Stimulated activated CD4-positive, alpha-beta T cell treated with anti-CD3 and anti-CD28 coated beads, Interleukin-1b, Interleukin-23, amount 100 ng/mL, for 4 hours (primary cell): Measurements from ENCODE around the gene PGAM2.

Experiments used
- DNase-seq, 2 donors: peaks; one replicate each; pipeline ENCODE4 v3.0.0-alpha.2; 2020; ENCODE audit warnings: low read depth in 2 of 2

The PGAM2 gene

DNA sequence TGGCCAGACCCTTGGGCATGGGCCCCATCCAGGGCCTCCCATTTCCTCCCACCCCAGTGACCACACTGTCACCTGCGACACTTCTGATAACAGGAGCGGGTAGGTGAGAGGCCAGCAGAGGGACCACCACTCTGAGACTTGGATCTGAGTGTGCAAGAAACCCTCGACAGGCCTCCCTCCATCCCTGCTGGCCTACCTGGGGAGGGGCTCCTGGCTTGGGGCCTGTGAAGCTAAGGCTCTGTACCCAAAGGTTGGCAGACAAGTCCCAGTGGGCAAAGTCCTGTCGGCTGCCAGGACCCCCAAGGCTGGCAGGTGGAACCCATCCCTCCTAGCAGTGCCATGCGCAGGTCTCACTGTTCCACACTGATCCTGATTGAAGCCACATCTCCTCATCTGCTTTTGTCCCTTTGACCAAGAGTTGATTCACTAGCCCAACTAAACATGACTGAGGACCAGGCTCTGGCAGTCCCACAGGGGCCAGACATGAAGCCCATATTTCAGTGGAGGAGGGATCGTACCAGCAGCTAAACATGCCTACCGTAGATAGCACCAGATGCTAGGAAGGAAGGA is 1.2 kb upstream of the PGAM2 start:
- DNase-seq = no peak

DNA sequence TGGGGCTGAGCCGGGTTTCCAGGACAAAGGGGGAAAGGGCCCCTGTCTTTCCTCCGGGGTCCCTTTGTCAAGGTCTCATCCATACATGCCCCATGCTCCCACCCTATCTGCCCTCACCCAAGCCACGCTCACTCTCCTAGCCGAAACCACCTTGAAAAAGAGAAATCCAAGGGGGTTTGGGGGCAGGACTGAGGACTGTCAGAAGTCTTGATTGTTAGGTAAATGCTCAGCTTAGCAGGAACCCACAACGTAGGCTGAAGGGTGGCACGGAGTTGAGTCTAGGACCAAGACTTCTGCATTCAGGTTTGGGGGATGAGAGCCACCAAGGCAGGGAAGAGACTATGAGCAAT is 719 bp upstream of the PGAM2 start:
- no peak for DNase-seq

DNA sequence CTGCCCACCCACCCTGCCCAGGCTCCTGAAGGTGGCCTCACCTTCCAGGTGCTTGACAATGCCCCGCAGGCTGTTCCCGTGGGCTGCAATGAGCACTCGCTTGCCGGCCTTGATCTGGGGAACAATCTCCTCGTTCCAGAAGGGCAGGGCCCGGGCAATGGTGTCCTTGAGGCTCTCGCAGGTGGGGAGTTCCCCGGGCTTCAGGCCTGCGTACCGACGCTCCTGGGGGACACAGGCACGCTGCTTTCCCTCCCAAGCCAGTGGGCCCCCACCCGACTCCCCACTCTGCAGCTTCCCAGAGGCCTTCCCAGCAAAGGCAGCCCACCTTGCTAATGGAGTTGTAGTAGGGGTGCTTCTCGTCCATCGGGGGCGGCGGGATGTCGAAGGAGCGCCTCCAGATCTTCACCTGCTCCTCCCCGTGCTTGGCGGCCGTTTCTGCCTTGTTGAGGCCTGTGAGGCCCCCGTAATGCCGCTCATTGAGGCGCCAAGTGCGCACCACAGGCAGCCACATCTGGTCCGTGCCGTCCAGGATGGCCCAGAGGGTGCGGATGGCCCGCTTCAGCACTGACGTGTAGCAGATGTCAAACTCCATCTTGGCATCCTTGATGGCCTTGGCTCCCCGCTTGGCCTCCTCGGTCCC is 456 bp downstream of the PGAM2 start:
- DNase-seq = no peak

DNA sequence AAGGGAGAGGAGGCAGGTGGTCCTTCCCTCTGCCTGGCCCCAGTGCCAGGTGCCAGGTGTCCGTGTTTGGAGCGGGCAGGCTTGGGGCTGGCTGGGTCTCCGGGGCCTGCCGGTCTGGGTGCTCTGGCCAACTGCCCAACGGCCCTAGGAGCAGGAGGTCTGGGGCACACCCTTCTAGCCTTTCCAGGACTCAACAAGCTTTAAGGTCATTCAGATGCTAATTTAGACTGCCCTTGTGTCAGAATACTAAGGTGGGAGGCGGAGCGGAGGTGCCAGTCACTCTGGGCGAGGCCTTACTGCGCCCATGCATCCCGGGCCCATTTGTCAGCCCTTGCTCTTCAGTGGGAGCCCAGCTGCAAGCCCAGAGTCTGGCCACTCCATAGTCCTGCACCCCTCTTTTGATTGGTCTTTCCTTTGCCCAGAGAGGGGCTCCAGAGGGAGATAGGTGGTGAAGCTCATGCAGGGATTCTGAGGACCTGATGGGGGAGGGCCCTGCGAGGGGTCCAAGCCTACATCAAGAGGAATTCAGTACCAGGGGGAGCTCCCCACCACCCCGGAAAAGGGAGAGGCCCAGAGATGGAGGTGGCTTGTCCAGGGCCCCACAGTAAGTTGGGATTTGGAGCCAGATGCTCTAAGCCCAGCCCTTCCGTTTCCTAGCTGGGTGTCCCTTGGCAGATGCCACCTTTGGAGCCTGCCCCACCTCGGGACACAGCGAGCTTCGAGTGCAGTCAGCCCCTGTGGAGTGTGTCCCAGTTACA is 1.3 kb downstream of the PGAM2 start:
- DNase-seq = no peak

DNA sequence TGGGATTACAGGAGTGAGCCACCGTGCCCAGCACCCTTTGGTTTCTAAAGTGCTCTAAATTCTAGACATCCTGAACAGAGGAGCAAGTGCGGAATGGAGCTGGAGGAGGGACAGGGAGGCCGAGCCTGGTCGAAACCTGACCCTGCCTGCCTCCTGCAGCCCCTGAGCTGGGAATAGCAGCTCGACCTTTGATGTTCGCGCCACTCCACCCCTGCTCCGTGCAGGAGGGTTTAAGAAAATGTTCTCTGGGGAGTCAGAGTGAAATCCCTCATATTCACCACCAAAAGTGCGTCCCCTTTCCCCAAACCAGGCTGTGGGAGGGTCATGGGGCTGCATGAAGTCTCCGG is 1.8 kb downstream of the PGAM2 start:
- DNase-seq = no peak

DNA sequence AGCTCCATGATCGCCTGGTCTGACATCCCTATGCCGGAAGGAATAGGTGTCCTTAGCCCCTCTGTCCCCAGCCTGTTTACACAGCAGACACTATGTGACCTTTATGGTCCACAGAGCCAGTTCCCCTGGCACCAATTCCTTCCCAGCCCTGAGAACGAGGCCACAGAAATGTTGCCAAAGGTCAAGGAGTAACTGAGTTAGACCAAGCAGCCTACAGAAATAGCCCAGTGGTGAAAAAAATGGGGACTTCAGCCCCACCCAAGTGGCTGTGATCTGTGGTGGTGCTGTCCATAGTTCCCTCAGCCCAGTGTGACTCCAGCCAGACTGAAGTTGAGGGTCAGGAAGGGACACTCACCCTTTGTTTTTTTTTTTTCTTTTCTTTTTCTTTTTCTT is 2.5 kb downstream of the PGAM2 start:
- no peak for DNase-seq

DNA sequence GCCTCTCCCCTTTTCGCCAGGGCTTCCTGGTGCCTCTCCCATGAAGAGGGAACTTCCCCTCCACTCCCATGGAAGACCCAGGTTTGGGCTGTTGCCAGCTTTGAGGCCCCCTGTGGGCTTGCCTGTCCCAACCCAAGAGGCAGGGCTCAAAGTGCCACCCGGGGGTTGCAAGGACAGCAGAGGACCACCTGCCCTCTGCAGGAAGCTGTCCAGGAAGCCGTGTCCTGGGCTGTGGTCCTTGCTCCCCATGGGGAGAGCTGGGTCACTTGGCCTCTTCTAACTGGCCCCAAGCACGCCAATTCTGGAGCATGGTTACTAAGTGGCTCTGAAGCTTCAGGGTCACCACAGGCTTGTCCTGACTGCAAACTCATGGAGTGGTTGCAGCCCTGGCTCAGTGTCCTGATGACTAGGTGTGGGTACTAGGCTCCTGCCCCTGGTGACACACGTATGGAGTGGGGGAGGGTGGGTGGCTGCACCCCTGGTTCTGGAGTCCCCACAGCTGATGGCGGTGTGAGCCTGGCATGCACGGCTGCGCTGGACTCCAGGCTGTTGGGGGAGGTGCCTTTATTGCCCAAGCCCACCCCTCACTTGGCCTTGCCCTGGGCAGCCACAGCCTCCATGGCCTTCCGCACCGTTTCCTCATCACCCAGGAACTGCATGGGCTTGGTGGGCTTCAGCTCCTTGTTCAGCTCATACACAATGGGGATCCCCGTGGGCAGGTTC is 3.0 kb downstream of the PGAM2 start:
- no peak for DNase-seq

DNA sequence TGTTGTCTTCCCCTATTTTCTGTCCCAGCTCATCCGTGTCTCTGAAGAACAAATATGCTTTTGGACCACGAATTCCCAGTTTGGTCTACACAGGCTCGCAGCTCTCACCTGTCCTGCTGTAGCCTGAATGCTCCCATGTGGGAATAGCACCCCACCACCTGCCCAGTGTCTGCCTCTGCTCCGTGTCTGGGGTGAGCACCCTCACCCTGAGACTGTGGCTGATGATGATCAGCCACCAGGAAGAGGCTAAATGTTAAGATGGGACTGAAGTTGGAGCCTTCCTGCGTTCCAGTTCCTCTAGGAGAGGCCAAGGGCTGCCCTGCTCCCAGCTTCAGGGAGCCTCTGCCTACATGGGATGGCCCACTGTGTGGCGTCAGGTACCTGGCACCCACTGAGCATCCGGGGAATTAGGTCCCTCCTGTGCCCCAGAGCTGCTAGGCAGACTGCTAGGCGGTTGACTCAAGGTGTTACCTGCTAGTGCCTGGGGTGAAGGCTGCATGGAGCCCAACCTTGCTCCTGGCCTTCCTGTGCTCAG is 3.7 kb downstream of the PGAM2 start:
- no peak for DNase-seq

DNA sequence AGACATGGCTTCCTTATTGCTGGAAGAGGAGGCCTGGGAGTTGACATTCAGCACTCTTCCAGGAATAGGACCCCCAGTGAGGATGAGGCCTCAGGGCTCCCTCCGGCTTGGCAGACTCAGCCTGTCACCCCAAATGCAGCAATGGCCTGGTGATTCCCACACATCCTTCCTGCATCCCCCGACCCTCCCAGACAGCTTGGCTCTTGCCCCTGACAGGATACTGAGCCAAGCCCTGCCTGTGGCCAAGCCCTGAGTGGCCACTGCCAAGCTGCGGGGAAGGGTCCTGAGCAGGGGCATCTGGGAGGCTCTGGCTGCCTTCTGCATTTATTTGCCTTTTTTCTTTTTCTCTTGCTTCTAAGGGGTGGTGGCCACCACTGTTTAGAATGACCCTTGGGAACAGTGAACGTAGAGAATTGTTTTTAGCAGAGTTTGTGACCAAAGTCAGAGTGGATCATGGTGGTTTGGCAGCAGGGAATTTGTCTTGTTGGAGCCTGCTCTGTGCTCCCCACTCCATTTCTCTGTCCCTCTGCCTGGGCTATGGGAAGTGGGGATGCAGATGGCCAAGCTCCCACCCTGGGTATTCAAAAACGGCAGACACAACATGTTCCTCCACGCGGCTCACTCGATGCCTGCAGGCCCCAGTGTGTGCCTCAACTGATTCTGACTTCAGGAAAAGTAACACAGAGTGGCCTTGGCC is 4.3 kb downstream of the PGAM2 start:
- DNase-seq = no peak

DNA sequence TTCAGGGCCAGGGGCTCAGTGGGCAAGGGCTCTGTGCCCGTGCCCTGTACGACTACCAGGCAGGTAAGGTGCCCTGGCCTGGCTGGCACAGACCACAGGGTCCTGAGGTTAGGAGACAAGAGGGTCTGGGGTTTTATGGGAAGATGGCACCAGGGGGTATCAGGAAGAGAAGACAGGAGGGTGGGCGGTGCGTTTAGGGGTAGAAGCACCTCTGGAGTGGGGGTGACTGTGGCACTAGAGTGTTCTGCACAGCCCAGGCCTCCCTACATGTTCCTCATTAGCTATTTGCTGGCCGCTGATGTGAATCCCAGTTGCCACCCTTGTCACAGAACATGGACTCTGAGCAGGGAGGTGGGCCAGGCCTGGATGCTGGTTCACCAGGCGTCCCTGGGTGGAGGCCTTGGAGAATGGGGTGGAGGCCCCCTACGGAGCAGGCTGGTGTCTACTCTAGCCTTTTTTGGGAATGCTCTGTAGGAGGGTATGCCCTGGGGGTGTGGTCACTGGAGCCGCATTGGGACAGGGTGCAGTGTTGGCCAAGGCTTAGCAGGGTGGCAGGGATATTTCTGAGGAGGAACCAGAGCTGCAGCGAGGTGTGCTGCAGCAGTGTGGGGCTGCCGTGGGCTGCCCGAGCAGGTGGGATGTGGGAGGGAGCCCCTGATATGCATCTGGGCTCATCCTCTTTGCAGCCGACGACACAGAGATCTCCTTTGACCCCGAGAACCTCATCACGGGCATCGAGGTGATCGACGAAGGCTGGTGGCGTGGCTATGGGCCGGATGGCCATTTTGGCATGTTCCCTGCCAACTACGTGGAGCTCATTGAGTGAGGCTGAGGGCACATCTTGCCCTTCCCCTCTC is 5.0 kb downstream of the PGAM2 start:
- no peak for DNase-seq

DNA sequence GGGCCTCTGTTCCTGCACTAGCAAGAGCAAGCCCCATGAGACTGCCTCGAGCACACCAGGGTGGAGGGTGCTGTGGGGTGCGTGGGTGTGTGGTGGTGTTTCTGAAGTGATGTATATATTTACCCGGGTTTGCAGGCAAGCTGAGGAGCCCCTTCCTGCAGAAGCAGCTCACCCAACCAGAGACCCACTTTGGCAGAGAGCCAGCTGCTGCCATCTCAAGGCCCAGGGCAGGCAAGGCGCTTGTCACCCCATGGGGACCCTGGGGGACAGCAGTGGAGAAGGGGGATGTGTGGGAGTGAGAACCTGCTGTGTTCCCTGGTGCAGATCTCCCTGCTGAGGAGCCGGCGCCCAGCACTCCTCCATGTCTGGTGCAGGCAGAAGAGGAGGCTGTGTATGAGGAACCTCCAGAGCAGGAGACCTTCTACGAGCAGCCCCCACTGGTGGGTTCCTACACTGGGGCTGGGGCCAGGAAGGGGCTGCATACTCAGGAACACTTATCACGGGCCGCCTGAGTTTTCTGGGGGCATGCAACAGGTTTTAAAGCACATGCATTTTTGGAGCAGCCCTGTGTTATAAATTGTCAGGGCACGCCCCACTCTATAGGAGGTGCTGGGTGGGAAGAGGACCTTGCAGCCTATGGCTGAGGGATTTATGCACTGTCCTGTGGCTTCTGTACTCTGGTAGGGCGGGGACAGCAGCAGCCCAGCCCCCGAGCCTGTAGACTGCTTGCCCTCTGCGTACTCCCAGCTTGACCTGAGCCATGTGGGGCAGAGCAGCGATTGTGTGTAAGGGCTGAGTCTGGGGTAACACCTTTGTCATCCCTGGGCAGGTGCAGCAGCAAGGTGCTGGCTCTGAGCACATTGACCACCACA is 5.9 kb downstream of the PGAM2 start:
- DNase-seq = no peak

DNA sequence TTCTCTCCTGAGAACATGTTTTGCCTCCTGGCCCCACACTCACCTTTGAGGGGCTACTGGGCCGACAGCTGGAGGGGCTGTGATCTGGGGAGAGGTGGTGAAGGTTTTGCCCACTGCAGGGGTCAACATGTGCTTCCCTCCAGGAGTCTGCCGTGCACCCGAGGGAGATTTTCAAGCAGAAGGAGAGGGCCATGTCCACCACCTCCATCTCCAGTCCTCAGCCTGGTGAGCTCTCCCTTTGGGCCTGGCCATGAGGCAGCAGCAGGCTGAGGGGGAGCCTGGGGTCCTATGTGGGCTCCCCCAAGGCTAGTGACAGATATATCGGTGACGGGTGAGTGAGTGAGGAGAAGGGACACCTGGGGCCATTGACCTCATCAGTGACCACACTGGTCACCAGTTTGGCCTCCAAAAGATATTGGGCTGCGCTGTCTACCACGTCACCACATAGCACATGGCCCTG is 6.6 kb downstream of the PGAM2 start:
- DNase-seq = no peak

DNA sequence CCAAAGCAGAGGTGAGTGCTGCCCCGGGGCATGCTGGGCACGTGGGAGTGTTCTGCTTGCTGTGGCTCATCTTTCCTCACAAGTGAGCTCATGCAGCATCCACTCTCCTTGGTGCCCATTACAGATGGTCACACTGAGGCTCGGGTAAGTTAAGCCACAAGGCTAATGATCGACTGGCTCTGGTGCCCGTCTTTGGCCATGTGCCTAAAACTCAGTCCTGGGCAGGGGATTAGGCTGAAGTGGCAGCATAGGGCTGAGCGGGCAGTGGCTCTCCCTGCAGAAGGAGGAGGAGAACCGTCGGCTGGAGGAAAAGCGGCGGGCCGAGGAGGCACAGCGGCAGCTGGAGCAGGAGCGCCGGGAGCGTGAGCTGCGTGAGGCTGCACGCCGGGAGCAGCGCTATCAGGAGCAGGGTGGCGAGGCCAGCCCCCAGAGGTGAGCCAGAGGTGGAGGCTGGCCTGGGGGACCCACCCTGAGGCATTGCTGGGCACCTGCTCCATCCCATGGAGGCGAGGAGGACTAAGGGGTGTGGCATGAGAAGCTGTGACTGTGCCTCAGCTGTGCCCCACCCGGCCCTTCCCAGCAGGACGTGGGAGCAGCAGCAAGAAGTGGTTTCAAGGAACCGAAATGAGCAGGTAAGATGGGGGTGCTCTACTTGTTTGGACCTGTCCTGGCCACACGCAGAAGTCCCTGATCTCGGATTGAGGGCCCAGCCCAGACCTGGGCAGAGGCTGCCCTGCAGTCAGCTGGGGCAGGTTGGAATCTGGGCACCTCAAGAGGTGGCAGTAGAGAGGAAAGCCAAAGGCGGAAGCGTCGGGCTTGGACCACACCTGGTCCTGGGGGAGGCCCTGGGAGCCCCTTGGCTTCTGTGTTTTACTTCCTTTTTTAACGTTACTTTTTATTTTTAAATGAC is 7.3 kb downstream of the PGAM2 start:
- no peak for DNase-seq

DNA sequence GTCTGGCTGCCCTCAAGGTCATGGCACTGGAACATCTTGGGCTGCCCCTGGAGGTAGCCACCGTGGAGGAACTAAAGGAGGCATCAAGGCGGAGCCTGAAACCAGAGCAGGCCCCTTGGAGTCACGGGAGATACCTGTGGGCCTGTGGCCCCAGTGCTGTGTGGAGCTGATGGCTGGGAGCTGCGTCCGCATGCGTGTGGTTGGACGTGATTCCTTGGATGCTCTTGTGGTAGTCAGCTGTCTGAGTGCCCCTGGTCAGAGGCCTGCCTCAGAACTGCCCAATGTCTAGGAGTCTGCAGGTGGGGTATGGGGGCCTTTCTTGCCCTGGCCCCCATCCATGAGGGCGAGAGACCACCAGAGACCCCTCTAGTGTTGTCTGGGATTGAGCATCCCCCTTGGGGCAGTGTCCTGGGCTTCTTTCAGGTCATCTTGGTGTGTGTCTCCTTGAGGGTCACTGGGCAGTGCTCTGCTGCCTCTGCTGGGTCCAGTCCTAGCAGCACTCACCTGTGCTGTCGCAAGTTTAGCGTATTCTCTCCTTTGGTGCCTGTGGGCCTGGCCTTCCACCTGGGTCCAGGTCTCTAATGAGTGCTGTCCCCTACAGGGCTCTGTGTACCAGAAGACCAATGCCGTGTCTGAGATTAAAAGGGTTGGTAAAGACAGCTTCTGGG is 8.1 kb downstream of the PGAM2 start:
- no peak for DNase-seq

DNA sequence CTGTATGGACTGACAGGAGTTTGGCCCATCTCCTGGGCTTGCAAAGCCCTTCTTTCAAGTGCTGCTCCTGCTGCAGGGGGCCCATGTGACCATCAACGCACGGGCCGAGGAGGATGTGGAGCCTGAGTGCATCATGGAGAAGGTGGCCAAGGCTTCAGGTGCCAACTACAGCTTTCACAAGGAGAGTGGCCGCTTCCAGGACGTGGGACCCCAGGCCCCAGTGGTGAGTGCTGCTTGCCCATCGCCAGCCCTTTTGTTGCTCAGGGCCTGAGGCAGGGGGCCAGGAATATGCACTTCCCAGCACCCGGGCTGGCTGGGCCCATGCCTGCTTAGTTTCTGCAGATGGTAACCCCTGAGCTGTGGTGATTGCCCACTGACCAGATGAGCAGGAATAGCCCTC is 8.7 kb downstream of the PGAM2 start:
- DNase-seq = no peak

DNA sequence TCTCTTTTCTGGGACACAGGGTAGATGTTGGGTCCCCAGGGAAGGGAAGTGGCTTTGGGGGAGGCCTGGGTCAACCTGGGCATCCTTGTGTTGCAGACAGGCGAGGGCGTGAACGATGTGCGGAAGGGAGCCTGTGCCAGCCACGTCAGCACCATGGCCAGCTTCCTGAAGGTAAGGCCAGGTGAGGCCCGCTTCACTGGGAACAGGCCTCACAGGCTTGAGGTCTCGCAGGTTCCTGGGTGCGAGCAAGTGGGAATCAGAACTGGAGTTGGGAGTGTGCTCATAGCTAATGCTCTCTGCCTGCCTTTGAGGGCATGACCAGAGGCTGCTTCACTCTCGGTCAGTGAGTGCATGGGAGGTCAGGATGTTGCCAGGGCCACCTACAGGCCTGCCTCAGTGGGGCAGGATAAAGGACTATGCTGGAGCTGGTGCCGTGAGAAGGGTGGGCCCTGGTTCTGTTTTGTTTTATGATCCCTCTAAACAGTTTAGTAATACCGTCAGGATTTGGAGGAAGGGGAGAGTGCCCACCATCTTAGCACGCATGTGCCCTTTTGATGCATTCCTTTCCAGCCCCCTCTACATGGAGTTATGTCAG is 12.5 kb downstream of the PGAM2 start:
- no peak for DNase-seq

DNA sequence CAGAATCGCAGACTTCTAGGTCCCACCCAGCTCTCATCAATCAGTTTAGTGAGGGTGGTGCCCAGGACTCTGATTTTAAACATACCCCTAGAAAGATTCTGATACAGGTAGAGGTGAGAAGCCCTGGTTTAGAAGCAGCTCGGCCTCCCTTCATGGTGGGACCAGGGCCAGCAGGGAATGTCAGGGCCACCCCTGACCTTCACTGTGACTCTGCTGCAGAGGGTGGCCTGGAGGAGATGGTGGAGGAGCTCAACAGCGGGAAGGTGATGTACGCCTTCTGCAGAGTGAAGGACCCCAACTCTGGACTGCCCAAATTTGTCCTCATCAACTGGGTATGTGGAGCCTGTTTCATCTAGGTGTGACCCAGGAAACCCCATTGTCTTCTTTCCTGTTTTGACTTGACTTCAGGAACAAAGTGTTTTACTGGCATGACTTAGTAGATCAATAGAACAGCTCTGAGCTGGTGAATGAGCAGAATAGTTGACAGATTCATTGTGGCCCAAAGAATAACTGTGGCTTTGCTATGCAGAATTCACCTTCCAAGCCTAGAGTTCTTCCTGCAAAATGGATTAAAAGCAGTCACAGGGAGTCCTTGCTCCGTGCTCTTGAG is 13.7 kb downstream of the PGAM2 start:
- DNase-seq = no peak
